ENCODE data around the gene TMEM158.

Gene TMEM158

GRCh38 chr3:45198264-45199260, 27.5 kb downstream of the TMEM158 start:
- no peak for TF ChIP-seq CTCF (conservative IDR thresholded peaks at IDR 0.05)
- no peak overlapping the region for H3K27ac ChIP-seq

- H3K27ac ChIP-seq, result no peak overlapping the region
- no peak for TF ChIP-seq CTCF (conservative IDR thresholded peaks at IDR 0.05)
Measured at GRCh38 chr3:45194791-45195190, 31.3 kb downstream of the TMEM158 start.

GRCh38 chr3:45191924-45192417, 34.1 kb downstream of the TMEM158 start:
- TF ChIP-seq CTCF (conservative IDR thresholded peaks at IDR 0.05), result no peak
- H3K27ac ChIP-seq, result no peak overlapping the region

- no peak overlapping the region for H3K27ac ChIP-seq
- TF ChIP-seq CTCF (conservative IDR thresholded peaks at IDR 0.05), result no peak
Measured at GRCh38 chr3:45191424-45191823, 34.7 kb downstream of the TMEM158 start.

- no peak overlapping the region for H3K27ac ChIP-seq
- TF ChIP-seq CTCF (conservative IDR thresholded peaks at IDR 0.05), result no peak
Measured at GRCh38 chr3:45188719-45189659, 37.1 kb downstream of the TMEM158 start.

GRCh38 chr3:45187694-45188141, 38.4 kb downstream of the TMEM158 start:
- no peak overlapping the region for H3K27ac ChIP-seq

More at GRCh38 chr3:45187694-45188141, 38.4 kb downstream of the TMEM158 start:
- TF ChIP-seq CTCF (conservative IDR thresholded peaks at IDR 0.05), result no peak
